HG02678 (cell line): Measurements from ENCODE around the gene SDHA.

Experiments used
- ATAC-seq: cut with Tn5 transposase; IDR thresholded peaks from one replicate; pipeline ENCODE4 v1.9.1; 2021; ENCODE audit warnings: mild to moderate bottlenecking, moderate library complexity; ENCODE audit not compliant: unreplicated experiment

Gene SDHA

GRCh38 chr5:185095-186070 is 32.7 kb upstream of the SDHA start:
- no peak for ATAC-seq

GRCh38 chr5:186091-187041 is 31.8 kb upstream of the SDHA start:
- ATAC-seq = no peak

GRCh38 chr5:187042-187431 is 31.1 kb upstream of the SDHA start:
- no peak for ATAC-seq

GRCh38 chr5:187617-188451 is 30.3 kb upstream of the SDHA start:
- ATAC-seq = no peak

GRCh38 chr5:188488-189481 is 29.3 kb upstream of the SDHA start:
- peak; percentile 73 for ATAC-seq

GRCh38 chr5:189486-189885 is 28.6 kb upstream of the SDHA start:
- ATAC-seq = no peak

GRCh38 chr5:189976-190365 is 28.1 kb upstream of the SDHA start:
- peak; percentile 24 for ATAC-seq

- no peak for ATAC-seq
Measured at GRCh38 chr5:190366-191035, 27.6 kb upstream of the SDHA start.

GRCh38 chr5:191036-191948 is 26.8 kb upstream of the SDHA start, which contains the start of gene LRRC14B:
LRRC14B (plus strand) TSS chr5:191495; CDS start chr5:191539, 44 bp downstream.
- peak; percentile 36 for ATAC-seq

GRCh38 chr5:191949-192690 is 26.0 kb upstream of the SDHA start:
- no peak for ATAC-seq

GRCh38 chr5:192691-192969 is 25.5 kb upstream of the SDHA start:
- no peak for ATAC-seq

GRCh38 chr5:192970-193831 is 24.9 kb upstream of the SDHA start:
- ATAC-seq = no peak

GRCh38 chr5:194102-194501 is 24.0 kb upstream of the SDHA start:
- ATAC-seq = no peak

GRCh38 chr5:194603-195209 is 23.4 kb upstream of the SDHA start:
- no peak for ATAC-seq

GRCh38 chr5:195401-196160 is 22.5 kb upstream of the SDHA start:
- no peak for ATAC-seq
